PC-9 (cell line): ENCODE measurements around the gene RYR3. TPM values are rescaled to one million over a fixed set of nuclear protein-coding genes. Genes with fewer than 3 reads are reported as not detected.

Experiments used
- BruUV-seq: library from RNA; stranded (reverse); fragments of 400-500 nt; replicated peaks from 2 replicates; lab custom pipeline; 2021; lab: Mats Ljungman, UMichigan
- CTCF ChIA-PET: fragments of 300-600 bp; sonication (Branson Sonifier 250); formaldehyde crosslinking; loops from one replicate; lab custom pipeline; 2022; ENCODE audit warnings: antibody characterized with exemption; lab: Charles Lee
- POLR2A ChIA-PET: fragments of 300-600 bp; sonication (Branson Sonifier 250); formaldehyde crosslinking; loops from one replicate; lab custom pipeline; 2022; ENCODE audit warnings: antibody characterized with exemption; ENCODE audit not compliant: unreplicated experiment; lab: Charles Lee
- DNase-seq, 2 experiments: peaks; one replicate each; pipeline versions ENCODE4 v3.0.0 to v3.0.0-alpha.2; 2015 to 2022; ENCODE audit warnings: mixed read lengths in 1 of 2
- H2AFZ ChIP-seq: fragments of 200-600 bp; sonication (generic); 2 replicates; pipeline ENCODE4 v1.8.1; 2017; ENCODE audit warnings: antibody characterized with exemption
- H3F3A ChIP-seq: fragments of 200-600 bp; sonication (generic); 2 replicates; pipeline ENCODE4 v1.8.1; 2017; ENCODE audit warnings: antibody characterized with exemption, mild to moderate bottlenecking, low read depth; ENCODE audit not compliant: insufficient read depth
- H3K27ac ChIP-seq: fragments of 200-600 bp; sonication (generic); 2 replicates; pipeline ENCODE4 v1.6.1; 2016; ENCODE audit warnings: mixed run types
- H3K27me3 ChIP-seq: fragments of 200-600 bp; sonication (generic); 2 replicates; pipeline ENCODE4 v1.6.1; 2016; ENCODE audit warnings: low read depth, mixed run types; ENCODE audit not compliant: insufficient read depth
- H3K36me3 ChIP-seq: fragments of 200-600 bp; sonication (generic); 2 replicates; pipeline ENCODE4 v1.6.1; 2016; ENCODE audit warnings: low read depth, mixed run types
- H3K4me1 ChIP-seq: fragments of 200-600 bp; sonication (generic); replicated peaks from 2 replicates; pipeline ENCODE4 v1.6.1; 2016; ENCODE audit warnings: mixed run types; ENCODE audit not compliant: insufficient read depth
- H3K4me2 ChIP-seq: fragments of 200-600 bp; sonication (generic); 2 replicates; pipeline ENCODE4 v1.6.1; 2017; ENCODE audit warnings: mixed run types
- H3K4me3 ChIP-seq: fragments of 200-600 bp; sonication (generic); 2 replicates; pipeline ENCODE4 v1.6.1; 2016; ENCODE audit warnings: mixed run types
- H3K79me2 ChIP-seq: fragments of 200-600 bp; sonication (generic); 2 replicates; pipeline ENCODE4 v1.6.1; 2017; ENCODE audit warnings: low read depth, mixed run types
- H3K9me2 ChIP-seq: fragments of 200-600 bp; sonication (generic); 2 replicates; pipeline ENCODE4 v1.8.1; 2017; ENCODE audit warnings: mild to moderate bottlenecking; ENCODE audit not compliant: insufficient read depth
- H3K9me3 ChIP-seq: fragments of 200-600 bp; sonication (generic); 2 replicates; pipeline ENCODE4 v1.8.1; 2016; ENCODE audit warnings: low read depth; ENCODE audit not compliant: insufficient read depth
- H4K20me1 ChIP-seq: fragments of 200-600 bp; sonication (generic); 2 replicates; pipeline ENCODE4 v1.8.1; 2017; ENCODE audit not compliant: insufficient read depth
- CTCF ChIP-seq: fragments of 200-600 bp; sonication (generic); conservative IDR thresholded peaks from 2 replicates; pipeline ENCODE4 v1.6.1; 2017; ENCODE audit warnings: mixed run types, antibody characterized with exemption, mild to moderate bottlenecking, moderate library complexity
- EZH2 ChIP-seq: fragments of 200-600 bp; sonication (generic); IDR thresholded peaks from 2 replicates; pipeline ENCODE4 v1.8.0; 2017; ENCODE audit warnings: antibody characterized with exemption, low read depth
- intact Hi-C: fragments of 100-400 bp; cut with micrococcal nuclease; formaldehyde crosslinking; loops from one replicate; pipeline ENCODE4 v1.10.0; 2022; ENCODE audit not compliant: unreplicated experiment
- total RNA-seq: library from RNA; stranded (reverse); gene quantifications from 2 replicates; pipeline ENCODE4 v1.2.3, GENCODE V29; 2021

RYR3 gene
- total RNA-seq, 1 experiment from 2014 or later = 0.15 TPM

- BruUV-seq = no TSS peak
- DNase-seq = no peak
- Histone ChIP-seq H3K4me2 (no peak overlapping the region), H2AFZ (no peak overlapping the region), H4K20me1 (no peaks in the 10 kb centered on the region), H3K9me2 (no peaks in the 10 kb centered on the region), H3K4me3 (no peak overlapping the region), H3K4me1 (no peaks in the 10 kb centered on the region), H3K79me2 (no peaks in the 10 kb centered on the region), H3K27me3 (no peaks in the 10 kb centered on the region), H3K36me3 (no peaks in the 10 kb centered on the region), H3K9me3 (no peaks in the 10 kb centered on the region), H3F3A (no peaks in the 10 kb centered on the region), H3K27ac (no peak overlapping the region)
- POLR2A ChIA-PET = no interaction called here
- intact Hi-C loops = no loop called here
- CTCF ChIA-PET = no interaction called here
- TF ChIP-seq CTCF = no peak
- no peak for TF ChIP-seq EZH2
These were observed 205.8 kb downstream of the RYR3 start for GRCh38 chr15:33516563-33516962.

GRCh38 chr15:33517944-33518343 is 207.2 kb downstream of the RYR3 start:
- no peak overlapping the region for H3K27ac ChIP-seq
- no peaks in the 10 kb centered on the region for H3K4me1 ChIP-seq
- no peak for DNase-seq
- H3K9me3 ChIP-seq = no peaks in the 10 kb centered on the region
- CTCF ChIA-PET = interaction anchor here (0.6 kb wide), 1 partner anchor 63 kb away, joined by 4 read pairs; no protein-coding TSS in a partner anchor
- TF ChIP-seq EZH2 (no peak), CTCF (no peak)
- H3K9me2 ChIP-seq = no peaks in the 10 kb centered on the region
- POLR2A ChIA-PET = no interaction called here
- H4K20me1 ChIP-seq = no peaks in the 10 kb centered on the region
- H3K27me3 ChIP-seq = no peaks in the 10 kb centered on the region
- intact Hi-C loops = no loop called here
- H3K36me3 ChIP-seq = no peaks in the 10 kb centered on the region
- H3F3A ChIP-seq = no peaks in the 10 kb centered on the region
- no peaks in the 10 kb centered on the region for H3K79me2 ChIP-seq
- no TSS peak for BruUV-seq
- H2AFZ ChIP-seq = no peak overlapping the region
- H3K4me3 ChIP-seq = no peak overlapping the region
- H3K4me2 ChIP-seq = no peak overlapping the region

- Histone ChIP-seq H3F3A (no peaks in the 10 kb centered on the region), H3K4me1 (no peaks in the 10 kb centered on the region), H4K20me1 (no peaks in the 10 kb centered on the region), H3K27ac (no peak overlapping the region), H3K36me3 (no peaks in the 10 kb centered on the region), H3K4me3 (no peak overlapping the region), H3K4me2 (no peak overlapping the region), H3K9me3 (no peaks in the 10 kb centered on the region), H3K27me3 (no peaks in the 10 kb centered on the region), H2AFZ (no peak overlapping the region), H3K79me2 (no peaks in the 10 kb centered on the region), H3K9me2 (no peaks in the 10 kb centered on the region)
- ChIA-PET CTCF (interaction anchor here (0.6 kb wide), 1 partner anchor 63 kb away, joined by 4 read pairs; no protein-coding TSS in a partner anchor), POLR2A (no interaction called here)
- BruUV-seq = no TSS peak
- DNase-seq = no peak
- intact Hi-C loops = no loop called here
- no peak for TF ChIP-seq EZH2
These were observed 207.7 kb downstream of the RYR3 start for GRCh38 chr15:33518421-33518820.

- Histone ChIP-seq H3K9me2 (no peaks in the 10 kb centered on the region), H2AFZ (no peak overlapping the region), H3K79me2 (no peaks in the 10 kb centered on the region), H3K9me3 (no peaks in the 10 kb centered on the region), H3K4me3 (no peak overlapping the region), H3F3A (no peaks in the 10 kb centered on the region), H3K36me3 (no peaks in the 10 kb centered on the region), H3K4me2 (no peak overlapping the region), H3K27me3 (no peaks in the 10 kb centered on the region), H3K4me1 (no peaks in the 10 kb centered on the region; the same call in 1 of the 2 replicates), H4K20me1 (no peaks in the 10 kb centered on the region), H3K27ac (no peak overlapping the region)
- no peak for DNase-seq
- TF ChIP-seq CTCF (no peak), EZH2 (no peak)
- CTCF ChIA-PET = no interaction called here
- POLR2A ChIA-PET = no interaction called here
- intact Hi-C loops = no loop called here
- no TSS peak for BruUV-seq
These were observed 213.5 kb downstream of the RYR3 start for GRCh38 chr15:33524274-33524673.
